HG02938 (cell line): ENCODE results near the gene DSC1.

Source experiments
- ATAC-seq: cut with Tn5 transposase; IDR thresholded peaks from one replicate; pipeline ENCODE4 v1.9.1; 2021; ENCODE audit warnings: mild to moderate bottlenecking, moderate library complexity; ENCODE audit not compliant: unreplicated experiment

Gene DSC1, protein sequence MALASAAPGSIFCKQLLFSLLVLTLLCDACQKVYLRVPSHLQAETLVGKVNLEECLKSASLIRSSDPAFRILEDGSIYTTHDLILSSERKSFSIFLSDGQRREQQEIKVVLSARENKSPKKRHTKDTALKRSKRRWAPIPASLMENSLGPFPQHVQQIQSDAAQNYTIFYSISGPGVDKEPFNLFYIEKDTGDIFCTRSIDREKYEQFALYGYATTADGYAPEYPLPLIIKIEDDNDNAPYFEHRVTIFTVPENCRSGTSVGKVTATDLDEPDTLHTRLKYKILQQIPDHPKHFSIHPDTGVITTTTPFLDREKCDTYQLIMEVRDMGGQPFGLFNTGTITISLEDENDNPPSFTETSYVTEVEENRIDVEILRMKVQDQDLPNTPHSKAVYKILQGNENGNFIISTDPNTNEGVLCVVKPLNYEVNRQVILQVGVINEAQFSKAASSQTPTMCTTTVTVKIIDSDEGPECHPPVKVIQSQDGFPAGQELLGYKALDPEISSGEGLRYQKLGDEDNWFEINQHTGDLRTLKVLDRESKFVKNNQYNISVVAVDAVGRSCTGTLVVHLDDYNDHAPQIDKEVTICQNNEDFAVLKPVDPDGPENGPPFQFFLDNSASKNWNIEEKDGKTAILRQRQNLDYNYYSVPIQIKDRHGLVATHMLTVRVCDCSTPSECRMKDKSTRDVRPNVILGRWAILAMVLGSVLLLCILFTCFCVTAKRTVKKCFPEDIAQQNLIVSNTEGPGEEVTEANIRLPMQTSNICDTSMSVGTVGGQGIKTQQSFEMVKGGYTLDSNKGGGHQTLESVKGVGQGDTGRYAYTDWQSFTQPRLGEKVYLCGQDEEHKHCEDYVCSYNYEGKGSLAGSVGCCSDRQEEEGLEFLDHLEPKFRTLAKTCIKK

DNA sequence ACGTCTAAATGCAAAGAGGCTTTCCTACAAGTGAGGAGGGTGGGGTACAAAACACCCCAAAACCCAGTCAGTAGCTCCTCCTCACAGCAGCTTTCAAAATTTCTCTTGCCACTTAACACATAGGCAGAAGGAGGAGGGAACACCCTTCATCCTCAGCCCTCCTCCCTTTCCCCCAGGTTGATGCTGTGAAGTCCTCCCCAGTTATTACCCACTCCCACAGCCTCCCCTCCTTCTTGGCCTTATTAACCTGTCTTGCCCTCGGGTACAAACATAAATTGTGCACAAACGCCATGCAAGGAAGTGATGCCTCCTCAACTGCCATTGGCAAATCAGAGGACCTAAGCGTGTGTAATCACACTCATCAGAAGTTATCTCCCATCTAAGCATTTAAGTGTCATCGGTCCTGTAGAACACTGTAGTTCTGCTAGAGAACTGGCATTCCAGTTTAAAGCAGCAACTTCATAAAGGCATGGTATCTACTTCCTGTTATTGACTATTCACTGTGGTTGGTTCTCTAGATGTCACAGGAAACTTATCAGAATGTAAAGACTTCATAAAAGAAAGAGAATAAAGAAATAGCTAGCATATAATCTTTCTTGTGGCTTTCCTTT is at the start of gene DSC1:
TSS of gene DSC1 (minus strand) at position 32 of the 611 bp plus-strand sequence. CDS start 262 bp downstream, outside the sequence.
- ATAC-seq, result no peak

DNA sequence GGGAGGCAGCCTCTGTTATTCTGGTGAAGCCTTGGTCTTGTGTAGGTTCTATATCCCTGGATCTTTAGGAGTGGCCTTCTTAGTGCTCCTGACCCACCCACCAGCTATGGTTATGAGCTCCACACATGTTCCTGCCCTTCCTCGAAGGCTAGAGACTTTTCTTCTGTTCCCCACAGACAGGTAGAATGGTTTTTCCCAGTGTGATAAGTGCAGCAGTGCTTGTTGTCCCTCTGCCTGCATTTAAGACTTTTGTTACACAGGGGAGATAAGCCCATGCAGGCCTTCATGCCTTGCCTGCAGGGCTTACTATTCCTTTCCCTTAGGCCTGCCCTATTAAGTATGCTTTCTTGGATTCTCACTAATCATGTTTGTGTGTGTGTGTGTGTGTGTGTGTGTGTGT is 48.4 kb upstream of the DSC1 start:
- no peak for ATAC-seq

DNA sequence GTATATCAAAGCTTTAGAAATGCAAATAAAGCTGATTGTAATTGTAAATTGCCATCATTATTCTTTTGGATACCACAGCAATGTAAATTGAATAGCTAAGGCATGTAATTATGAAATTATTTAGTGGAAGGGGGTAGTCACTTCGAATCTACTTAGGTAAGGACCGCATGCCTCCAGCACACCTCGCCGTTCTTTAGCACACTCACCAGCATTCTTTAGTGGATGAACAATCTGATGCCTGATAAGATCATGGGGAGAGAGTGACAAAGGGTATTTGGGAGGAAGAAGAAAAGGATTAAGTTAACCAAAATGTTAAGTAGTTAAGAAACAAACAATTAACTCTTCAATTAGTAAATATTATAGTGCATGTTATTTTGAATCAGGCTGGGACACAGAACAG is 46.4 kb upstream of the DSC1 start:
- ATAC-seq, result no peak

DNA sequence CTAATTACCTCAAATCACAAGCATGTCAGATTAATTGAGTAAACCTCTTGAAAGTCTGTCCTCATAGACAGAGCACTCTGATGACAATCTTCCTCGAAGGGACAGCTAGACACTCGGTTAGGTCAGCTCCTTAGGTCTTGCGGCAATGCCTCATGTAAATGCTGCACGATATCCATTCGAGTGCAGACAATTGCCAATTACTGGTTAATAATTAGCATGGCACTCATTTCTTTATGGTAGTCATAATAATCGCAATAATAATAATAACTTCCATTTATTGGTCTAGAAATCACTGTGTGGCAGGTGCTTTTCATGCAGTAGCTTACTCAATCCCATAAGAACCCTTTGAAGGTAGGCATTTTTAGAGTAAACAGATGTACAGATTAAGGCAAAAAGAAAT is 44.7 kb upstream of the DSC1 start:
- ATAC-seq, result no peak

DNA sequence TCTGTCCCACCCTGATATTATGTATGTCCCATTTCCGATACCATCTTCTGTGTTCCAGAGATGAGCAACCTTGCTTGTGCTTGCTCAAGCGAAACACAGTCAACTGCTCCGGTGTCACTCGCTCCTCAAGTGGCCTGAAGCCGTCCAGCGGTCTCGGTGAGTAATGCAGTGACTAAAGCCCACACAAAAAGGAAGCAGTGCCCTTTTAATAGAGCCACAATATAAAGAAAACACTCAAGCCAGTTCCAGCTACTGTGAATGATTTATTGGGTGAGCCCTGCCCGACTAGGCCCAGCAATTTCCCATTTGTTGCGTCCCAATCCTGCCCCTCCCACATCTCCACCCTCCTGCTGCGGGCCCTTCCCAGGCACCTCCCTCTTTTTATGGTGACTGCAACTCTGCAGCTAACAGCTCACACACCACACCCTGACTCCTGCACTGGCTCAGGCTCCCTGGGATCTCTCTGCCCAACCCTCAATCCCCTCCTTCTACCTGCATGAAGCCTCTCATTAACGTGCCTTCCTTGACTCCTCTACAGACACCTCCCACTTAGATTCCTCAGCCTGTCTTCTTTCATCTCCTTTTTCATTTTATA is 44.2 kb upstream of the DSC1 start:
- peak; percentile 94 for ATAC-seq

DNA sequence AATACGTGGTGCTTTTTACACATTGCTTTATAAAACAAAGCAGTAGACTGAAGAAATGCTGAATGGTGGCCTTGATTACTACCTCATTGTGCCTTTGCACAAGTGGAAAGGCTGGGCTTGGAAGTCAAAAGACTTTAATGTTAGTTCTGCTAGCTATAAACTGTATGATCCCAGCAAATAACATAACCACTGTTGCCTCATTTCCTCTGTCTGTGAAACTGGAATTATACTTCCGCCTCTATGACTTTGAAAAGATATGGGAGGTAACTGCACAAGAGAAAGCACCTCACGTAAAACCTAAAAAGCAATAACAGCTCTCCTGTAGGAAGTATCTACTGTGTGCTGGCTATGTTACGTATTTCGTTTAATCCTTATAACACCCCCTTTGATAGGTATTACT is 43.4 kb upstream of the DSC1 start:
- ATAC-seq, result no peak

DNA sequence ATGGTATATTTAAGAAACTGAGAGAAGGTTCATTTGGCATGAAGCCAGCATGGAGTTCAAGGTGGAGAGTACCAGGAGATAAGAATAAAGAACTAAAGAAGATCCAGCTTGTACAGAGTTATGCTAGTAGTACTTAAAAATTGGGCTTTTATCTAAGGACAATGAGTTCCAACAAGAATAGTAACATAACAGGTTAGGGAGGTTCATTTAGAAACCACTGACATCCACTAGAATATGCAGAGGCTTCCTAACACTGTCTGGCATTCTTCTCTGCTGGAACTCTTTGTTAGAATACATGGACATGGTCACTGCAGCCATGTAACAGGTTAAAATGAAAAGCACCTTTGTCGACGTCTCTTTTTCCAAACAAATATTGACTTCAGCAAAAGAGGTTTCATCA is 42.6 kb upstream of the DSC1 start:
- ATAC-seq, result no peak

DNA sequence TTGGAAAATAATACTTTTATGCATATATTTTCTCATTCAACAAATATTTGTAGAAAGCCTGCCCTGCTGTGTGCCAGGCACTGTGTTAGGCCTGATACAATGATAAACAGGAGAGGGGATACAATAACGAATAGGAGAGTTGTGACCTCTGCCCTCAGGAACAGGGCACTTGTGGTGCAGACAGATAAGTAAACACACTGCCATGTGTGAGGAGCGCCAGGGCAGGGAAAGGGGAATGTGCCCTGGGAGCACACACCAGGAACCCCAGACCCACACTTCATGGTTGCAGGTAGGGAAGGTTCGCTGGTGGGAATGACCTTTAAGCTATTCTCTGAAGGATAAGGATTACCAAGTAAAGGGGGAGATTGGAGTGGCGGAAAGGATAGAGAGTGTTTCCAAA is 42.2 kb upstream of the DSC1 start:
- ATAC-seq, result no peak

DNA sequence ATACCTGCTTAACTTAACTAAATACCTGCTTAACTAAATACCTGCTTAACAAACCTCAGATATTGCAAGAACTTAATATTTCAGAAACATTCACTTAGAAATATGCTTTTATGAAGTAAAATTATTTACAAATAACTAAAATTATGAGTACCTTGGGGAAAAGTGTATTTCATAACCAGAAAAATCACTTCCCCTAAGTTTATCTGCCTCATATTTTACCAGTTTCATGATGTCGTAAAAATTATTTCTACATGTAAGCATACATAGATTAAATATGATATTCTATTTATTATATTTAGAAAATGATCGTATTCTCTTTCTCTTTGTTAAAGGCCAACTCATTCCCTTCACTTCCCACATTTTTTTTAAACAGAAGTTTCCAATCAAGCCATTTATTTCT is 41.5 kb upstream of the DSC1 start:
- no peak for ATAC-seq

DNA sequence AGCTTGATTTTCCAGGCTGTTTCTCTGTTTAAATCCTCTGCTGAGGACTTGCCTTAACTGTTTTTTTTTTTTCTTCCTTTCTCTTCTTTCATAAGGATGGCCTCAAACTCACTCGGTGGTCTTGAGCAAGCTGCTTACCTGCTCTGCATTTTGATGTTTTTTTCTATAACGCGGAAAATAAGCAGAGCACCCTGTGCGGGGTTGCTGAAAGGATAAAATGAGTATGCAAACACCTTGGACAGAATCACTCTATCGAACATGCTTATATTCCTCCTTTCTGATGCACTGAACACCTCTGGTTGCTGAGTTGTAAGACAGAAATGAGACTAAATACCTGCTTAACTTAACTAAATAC is 41.1 kb upstream of the DSC1 start:
- no peak for ATAC-seq

DNA sequence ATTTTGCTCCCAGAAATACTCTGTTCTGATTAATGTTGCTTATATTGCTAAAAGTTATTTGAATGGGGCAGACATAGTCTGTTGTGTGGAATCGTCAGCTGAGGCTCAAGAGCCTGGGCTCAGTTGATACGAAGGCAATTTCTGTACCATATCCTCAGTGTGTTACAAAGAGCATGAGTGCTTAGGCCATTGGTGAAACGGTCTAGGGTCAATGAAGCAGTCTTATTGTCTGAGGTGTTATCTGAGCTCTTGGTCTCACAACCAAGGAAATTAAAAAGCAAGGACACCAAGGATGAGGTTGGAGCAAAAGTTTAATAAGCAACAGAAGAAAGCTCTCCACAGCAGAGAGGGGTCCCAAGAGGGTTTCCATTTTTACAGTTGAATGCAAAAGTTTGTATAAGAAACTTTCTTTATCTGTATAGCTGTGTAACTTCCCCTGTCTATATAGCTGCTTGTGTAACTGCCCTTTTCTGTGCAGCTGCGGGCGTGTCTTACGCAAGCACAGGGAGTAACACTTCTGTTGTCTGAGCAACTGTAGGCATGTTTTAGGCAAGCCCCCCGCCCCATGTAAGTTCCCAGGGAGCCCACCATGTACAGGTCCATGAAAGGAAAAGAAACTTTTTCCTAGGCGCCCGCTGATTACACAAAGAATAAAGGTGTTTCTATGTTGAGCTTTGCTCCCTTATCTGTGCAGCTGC is 40.6 kb upstream of the DSC1 start:
- no peak for ATAC-seq

DNA sequence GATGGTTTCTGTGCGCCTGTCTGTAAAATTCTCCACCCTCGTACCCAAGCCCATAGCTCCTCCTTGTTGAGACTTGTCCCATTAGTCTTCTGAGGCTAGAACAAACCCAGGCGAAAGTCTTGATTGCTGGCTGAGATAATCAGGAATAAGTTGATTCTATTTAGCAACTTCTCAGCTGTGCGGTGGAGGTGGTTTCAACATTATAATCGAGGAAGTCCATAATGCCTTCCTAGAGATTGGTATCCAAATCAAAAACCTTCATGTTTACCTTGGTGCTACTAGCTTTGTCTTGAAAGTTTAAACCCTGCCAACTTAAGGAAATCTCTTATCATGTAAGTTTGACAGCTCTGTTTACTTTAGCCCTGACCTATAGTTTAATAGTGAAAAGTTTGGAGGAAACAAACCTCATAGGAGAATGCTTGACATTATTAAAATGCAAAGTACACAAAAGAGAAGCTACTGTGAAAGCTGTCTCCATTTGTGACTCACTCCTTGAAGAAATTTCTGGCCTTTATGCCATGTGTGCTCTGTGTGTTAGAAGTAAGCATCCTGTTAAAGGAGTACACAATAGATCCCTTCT is 36.6 kb upstream of the DSC1 start:
- ATAC-seq, result no peak

DNA sequence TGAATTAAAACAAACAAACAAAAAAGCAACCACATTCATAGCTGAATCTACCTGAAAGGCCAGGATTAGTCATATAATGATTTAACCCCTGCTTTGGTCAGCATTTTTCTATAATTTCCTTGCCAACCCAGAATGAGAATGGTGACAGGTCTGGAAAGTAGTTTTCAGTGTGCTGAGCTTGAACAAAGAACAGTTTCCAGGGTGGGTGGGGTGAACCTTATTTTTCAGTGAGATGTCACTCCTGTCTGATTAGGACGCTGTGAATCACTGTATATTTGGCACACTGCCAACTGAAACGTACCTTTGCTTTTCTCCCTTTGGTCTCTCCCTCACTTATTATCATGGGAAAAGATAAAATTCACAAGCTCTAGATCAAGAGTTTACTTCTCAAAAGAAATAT is 35.0 kb upstream of the DSC1 start:
- ATAC-seq, result no peak

DNA sequence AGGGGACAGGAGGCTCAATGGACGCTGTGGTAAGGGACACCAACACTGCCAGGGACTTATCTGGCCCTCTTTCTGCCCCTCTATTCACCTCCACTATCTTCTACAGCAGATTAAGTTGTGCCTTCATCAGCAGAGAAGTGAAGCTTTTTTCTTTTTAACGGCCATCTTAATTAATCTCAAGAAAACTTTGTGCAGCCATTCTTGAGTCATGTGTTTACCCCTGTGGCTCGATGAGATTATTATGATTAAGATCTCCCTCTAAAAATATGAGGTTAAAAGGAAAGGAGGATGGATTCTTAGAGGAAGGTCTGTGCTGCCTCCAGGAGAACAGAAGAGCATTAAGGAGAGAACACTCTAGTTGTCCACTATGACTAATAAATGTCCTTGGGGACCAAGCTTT is 32.4 kb upstream of the DSC1 start:
- ATAC-seq, result no peak

DNA sequence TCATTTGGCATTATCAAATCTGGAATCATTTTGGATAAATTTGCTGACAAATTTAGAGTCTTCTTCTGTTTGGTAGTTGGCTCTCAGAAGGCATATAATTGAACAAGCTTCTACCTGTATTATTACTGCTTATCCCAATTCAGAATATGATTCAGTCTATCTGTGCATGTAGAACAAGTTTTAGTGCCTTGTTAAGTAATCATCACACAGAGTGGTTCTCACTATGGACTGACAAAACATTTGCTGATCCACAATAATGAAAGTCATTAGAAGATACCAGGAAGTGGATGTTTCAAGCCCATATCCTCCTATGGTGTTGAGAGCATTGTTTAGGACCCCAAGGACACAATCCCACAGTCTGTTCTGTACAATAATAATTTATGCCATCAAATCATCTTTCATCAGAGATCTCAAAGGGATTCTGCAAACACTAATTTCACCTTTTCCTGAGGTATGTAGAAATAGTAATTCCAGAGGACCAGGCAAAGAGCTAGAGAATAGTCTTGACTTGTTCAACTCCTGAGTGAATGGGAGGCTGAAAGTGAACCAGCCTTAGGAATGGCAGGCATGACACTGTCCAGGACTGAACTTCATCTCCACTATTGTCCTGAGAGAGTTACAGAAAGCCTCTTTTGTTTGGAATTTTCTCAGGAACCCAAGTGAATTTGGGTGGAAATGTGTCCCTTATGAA is 29.6 kb upstream of the DSC1 start:
- ATAC-seq, result no peak

DNA sequence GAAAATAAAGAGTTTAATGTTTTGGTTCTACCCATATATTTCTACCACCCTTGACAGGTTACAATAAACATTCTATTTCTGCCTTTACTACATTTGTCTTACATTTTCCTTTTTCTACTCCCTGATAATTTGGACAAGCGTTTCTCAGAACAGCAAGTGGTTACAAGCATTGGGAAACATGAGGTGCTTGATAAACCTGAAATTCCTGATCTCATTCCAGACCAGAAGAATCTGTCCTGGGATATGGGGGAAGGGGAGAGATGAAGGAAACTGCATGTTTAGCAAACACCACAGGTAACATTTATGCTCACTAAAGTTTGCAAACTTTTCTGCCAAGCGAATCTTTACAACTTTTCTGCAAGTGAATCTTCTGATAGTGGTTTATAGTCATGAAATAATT is 28.3 kb upstream of the DSC1 start:
- no peak for ATAC-seq

DNA sequence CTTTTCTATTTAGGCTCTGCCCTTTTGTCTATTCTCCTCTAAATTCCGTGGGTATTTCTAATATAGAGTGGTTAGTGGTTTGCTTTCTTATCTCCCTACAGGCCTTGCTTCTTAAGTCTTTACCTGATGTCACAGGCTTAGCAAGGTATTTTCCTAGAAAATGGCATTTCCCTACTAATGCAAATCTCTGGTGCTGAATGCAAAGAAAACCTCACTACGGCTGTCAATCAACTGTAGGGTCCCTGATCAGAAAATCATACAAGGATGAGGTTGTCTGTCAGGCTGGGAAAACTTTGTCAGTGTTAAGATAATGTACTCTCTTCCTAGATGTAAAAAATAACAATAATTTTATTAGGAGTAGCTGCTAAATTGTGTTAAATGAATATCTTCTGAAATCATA is 27.1 kb upstream of the DSC1 start:
- no peak for ATAC-seq

DNA sequence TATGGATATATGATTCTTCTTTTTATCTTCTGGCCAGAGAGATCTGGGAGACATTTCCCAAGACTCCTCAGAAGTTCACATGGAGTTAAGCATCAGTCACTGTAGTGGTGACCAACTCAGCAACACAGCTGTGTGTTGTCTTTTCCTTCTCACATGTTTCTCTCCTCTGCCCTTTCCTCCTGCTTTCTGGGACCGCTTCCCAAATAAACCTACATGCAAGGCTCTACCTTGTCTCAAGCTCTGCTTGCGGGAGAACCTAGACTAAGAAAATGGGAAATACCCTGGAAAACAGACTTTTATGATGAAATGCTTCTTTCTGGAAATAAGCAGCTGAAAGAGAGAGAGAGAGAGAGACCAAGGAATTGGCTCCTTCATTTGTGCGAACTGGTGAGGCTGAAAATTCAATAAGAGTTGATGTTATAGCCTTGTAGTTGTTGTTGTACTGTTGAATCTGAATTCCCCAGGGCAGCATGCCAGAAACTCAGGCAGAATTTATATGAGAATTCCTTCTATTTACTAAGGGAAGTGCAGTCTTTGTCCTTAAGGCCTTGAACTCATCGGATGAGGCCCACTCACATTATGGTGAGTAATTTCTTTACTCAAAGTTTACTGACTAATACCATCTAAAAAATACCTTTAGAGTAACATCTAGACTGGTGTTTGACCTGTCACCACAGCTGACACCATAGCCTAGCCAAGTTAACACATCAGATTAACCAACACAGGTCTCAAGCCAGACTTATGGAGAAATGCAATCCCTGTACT is 22.7 kb upstream of the DSC1 start:
- no peak for ATAC-seq

DNA sequence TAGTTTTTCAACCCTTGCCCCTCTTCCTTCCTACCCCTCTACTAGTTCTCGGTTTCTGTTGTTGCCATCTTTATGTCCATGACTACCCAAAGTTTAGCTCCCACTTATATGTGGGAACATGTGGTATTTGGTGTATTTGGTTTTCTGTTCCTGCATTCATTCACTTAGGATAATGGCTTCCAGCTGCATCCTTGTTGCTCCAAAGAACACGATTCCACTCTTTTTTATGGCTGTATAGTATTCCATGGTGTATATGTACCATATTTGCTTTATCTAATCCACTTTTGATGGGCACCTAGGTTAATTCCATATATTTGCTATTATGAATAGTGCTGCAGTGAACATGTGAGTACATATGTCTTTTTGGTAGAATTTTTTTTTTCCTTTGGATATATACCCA is 20.6 kb upstream of the DSC1 start:
- ATAC-seq, result no peak
